ENCODE data around the gene NHLRC4. TPM values are rescaled to one million over a fixed set of nuclear protein-coding genes. Genes with fewer than 3 reads are reported as not detected.

The NHLRC4 gene
- total RNA-seq, 2 donors from 2014 or later: 0.33 to 0.48 TPM

- ATAC-seq (no peak), DNase-seq (ENCODE audit: low spot score) (no peak)
- Mint-ChIP-seq H3K27me3 (no peaks in the 10 kb centered on the region), H3K27ac (no peak overlapping the region), H3K36me3 (no peaks in the 10 kb centered on the region), H3K9me3 (no peaks in the 10 kb centered on the region), H3K4me1 (ENCODE audit: low read depth in 2 of 2) (peaks cover 0 to 7% of the 10 kb centered on the region in 2 donors), H3K4me3 (no peak overlapping the region)
Measured at GRCh38 chr16:536746-537145, 30.1 kb upstream of the NHLRC4 start.

GRCh38 chr16:537415-538335 is 29.1 kb upstream of the NHLRC4 start:
- Mint-ChIP-seq H3K36me3 (no peaks in the 10 kb centered on the region), H3K27ac (no peak overlapping the region), H3K4me3 (no peak overlapping the region), H3K27me3 (no peaks in the 10 kb centered on the region), H3K9me3 (no peaks in the 10 kb centered on the region), H3K4me1 (ENCODE audit: low read depth in 2 of 2) (peaks cover 0 to 11% of the 10 kb centered on the region in 2 donors)
- DNase-seq (ENCODE audit: low spot score) (no peak), ATAC-seq (no peak)

GRCh38 chr16:539901-540530 is 26.8 kb upstream of the NHLRC4 start:
- H3K4me3 Mint-ChIP-seq: no peak overlapping the region

GRCh38 chr16:540645-541340 is 26.0 kb upstream of the NHLRC4 start:
- H3K4me1 Mint-ChIP-seq (ENCODE audit: low read depth in 2 of 2): peaks cover 0 to 8% of the 10 kb centered on the region in 2 donors
- no peak for ATAC-seq
- no peak overlapping the region for H3K27ac Mint-ChIP-seq
- H3K9me3 Mint-ChIP-seq: no peaks in the 10 kb centered on the region
- H3K4me3 Mint-ChIP-seq: no peak overlapping the region
- no peaks in the 10 kb centered on the region for H3K27me3 Mint-ChIP-seq
- DNase-seq (ENCODE audit: low spot score): no peak
- no peaks in the 10 kb centered on the region for H3K36me3 Mint-ChIP-seq

More at GRCh38 chr16:539901-540530, 26.8 kb upstream of the NHLRC4 start:
- Mint-ChIP-seq H3K27me3 (no peaks in the 10 kb centered on the region), H3K27ac (no peak overlapping the region), H3K4me1 (ENCODE audit: low read depth in 2 of 2) (peaks cover 0 to 8% of the 10 kb centered on the region in 2 donors), H3K9me3 (no peaks in the 10 kb centered on the region), H3K36me3 (no peaks in the 10 kb centered on the region)
- DNase-seq (ENCODE audit: low spot score) (no peak), ATAC-seq (no peak)

- Mint-ChIP-seq H3K27me3 (no peaks in the 10 kb centered on the region), H3K27ac (no peak overlapping the region), H3K4me3 (no peak overlapping the region), H3K4me1 (ENCODE audit: low read depth in 2 of 2) (peaks cover 0 to 8% of the 10 kb centered on the region in 2 donors), H3K9me3 (no peaks in the 10 kb centered on the region), H3K36me3 (no peaks in the 10 kb centered on the region)
- no peak for ATAC-seq
- DNase-seq (ENCODE audit: low spot score): no peak
Measured at GRCh38 chr16:543301-544164, 23.3 kb upstream of the NHLRC4 start.

- no peaks in the 10 kb centered on the region for H3K9me3 Mint-ChIP-seq
Measured at GRCh38 chr16:544517-544916, 22.3 kb upstream of the NHLRC4 start.

GRCh38 chr16:546909-547770 is 19.7 kb upstream of the NHLRC4 start:
- Mint-ChIP-seq H3K27ac (no peak overlapping the region), H3K27me3 (no peaks in the 10 kb centered on the region), H3K4me1 (ENCODE audit: low read depth in 2 of 2) (peaks cover 0 to 3% of the 10 kb centered on the region in 2 donors), H3K36me3 (no peaks in the 10 kb centered on the region), H3K9me3 (no peaks in the 10 kb centered on the region), H3K4me3 (no peak overlapping the region)
- ATAC-seq (peak; percentile 47 to 75), DNase-seq (ENCODE audit: low spot score) (no peak)

More at GRCh38 chr16:544517-544916, 22.3 kb upstream of the NHLRC4 start:
- ATAC-seq (no peak), DNase-seq (ENCODE audit: low spot score) (no peak)
- Mint-ChIP-seq H3K4me1 (ENCODE audit: low read depth in 2 of 2) (peaks cover 0 to 4% of the 10 kb centered on the region in 2 donors), H3K27me3 (no peaks in the 10 kb centered on the region), H3K27ac (no peak overlapping the region), H3K36me3 (no peaks in the 10 kb centered on the region), H3K4me3 (no peak overlapping the region)

GRCh38 chr16:548586-548985 is 18.2 kb upstream of the NHLRC4 start:
- H3K4me3 Mint-ChIP-seq: no peak overlapping the region
- ATAC-seq (no peak), DNase-seq (ENCODE audit: low spot score) (no peak)
- no peaks in the 10 kb centered on the region for H3K9me3 Mint-ChIP-seq
- no peaks in the 10 kb centered on the region for H3K36me3 Mint-ChIP-seq
- H3K27ac Mint-ChIP-seq: no peak overlapping the region
- no peaks in the 10 kb centered on the region for H3K4me1 Mint-ChIP-seq (ENCODE audit: low read depth in 2 of 2)
- no peaks in the 10 kb centered on the region for H3K27me3 Mint-ChIP-seq

- Mint-ChIP-seq H3K27ac (no peak overlapping the region), H3K36me3 (no peaks in the 10 kb centered on the region), H3K4me3 (no peak overlapping the region), H3K9me3 (no peaks in the 10 kb centered on the region), H3K27me3 (no peaks in the 10 kb centered on the region), H3K4me1 (ENCODE audit: low read depth in 2 of 2) (no peaks in the 10 kb centered on the region)
- DNase-seq (ENCODE audit: low spot score): no peak
- ATAC-seq: no peak
Measured at GRCh38 chr16:549544-550263, 17.1 kb upstream of the NHLRC4 start.

- no peak overlapping the region for H3K4me3 Mint-ChIP-seq
- H3K4me1 Mint-ChIP-seq (ENCODE audit: low read depth in 2 of 2): no peaks in the 10 kb centered on the region
- DNase-seq (ENCODE audit: low spot score) (no peak), ATAC-seq (no peak)
- no peaks in the 10 kb centered on the region for H3K9me3 Mint-ChIP-seq
- H3K27ac Mint-ChIP-seq: no peak overlapping the region
- H3K27me3 Mint-ChIP-seq: no peaks in the 10 kb centered on the region
- no peaks in the 10 kb centered on the region for H3K36me3 Mint-ChIP-seq
Measured at GRCh38 chr16:551210-551609, 15.6 kb upstream of the NHLRC4 start.

- H3K4me1 Mint-ChIP-seq (ENCODE audit: low read depth in 2 of 2): no peaks in the 10 kb centered on the region
- H3K27ac Mint-ChIP-seq: no peak overlapping the region
- H3K36me3 Mint-ChIP-seq: no peaks in the 10 kb centered on the region
- DNase-seq (ENCODE audit: low spot score): no peak
- no peaks in the 10 kb centered on the region for H3K27me3 Mint-ChIP-seq
- H3K4me3 Mint-ChIP-seq: no peak overlapping the region
- ATAC-seq: no peak
- H3K9me3 Mint-ChIP-seq: no peaks in the 10 kb centered on the region
Measured at GRCh38 chr16:552171-552570, 14.6 kb upstream of the NHLRC4 start.
